Mesendoderm (in vitro differentiated cells): ENCODE measurements around the gene DFFB.

Experiments used
- DNase-seq: peaks from one replicate; pipeline ENCODE4 v3.0.0; 2013
- H2AK5ac ChIP-seq: 2 replicates; pipeline ENCODE4 v1.6.1; 2013; ENCODE audit warnings: low read length, inconsistent platforms
- H2BK120ac ChIP-seq: 2 replicates; pipeline ENCODE4 v1.6.1; 2013; ENCODE audit warnings: low read depth, mild to moderate bottlenecking, low read length, moderate library complexity, mixed read lengths
- H2BK15ac ChIP-seq: replicated peaks from 2 replicates; pipeline ENCODE4 v1.6.1; 2013; ENCODE audit warnings: low read depth, mild to moderate bottlenecking, moderate library complexity
- H2BK5ac ChIP-seq: 2 replicates; pipeline ENCODE4 v1.6.1; 2013; ENCODE audit warnings: low read length, inconsistent platforms
- H3K18ac ChIP-seq: 2 replicates; pipeline ENCODE4 v1.6.1; 2013; ENCODE audit warnings: mild to moderate bottlenecking, low read length, mixed read lengths
- H3K23ac ChIP-seq: one replicate; pipeline ENCODE4 v1.6.1; 2013; ENCODE audit warnings: low read length
- H3K27ac ChIP-seq: 2 replicates; pipeline ENCODE4 v1.5.1; 2013; ENCODE audit warnings: low read depth, mild to moderate bottlenecking, inconsistent platforms, low read length, moderate library complexity
- H3K27me3 ChIP-seq: 2 replicates; pipeline ENCODE4 v1.6.1; 2013; ENCODE audit warnings: low read length, control low read depth, mild to moderate bottlenecking, inconsistent platforms; ENCODE audit not compliant: insufficient read depth, poor library complexity
- H3K36me3 ChIP-seq: 2 replicates; pipeline ENCODE4 v1.6.1; 2013; ENCODE audit warnings: low read length, inconsistent platforms; ENCODE audit not compliant: control insufficient read depth, insufficient read depth
- H3K4ac ChIP-seq: one replicate; pipeline ENCODE4 v1.6.1; 2013; ENCODE audit warnings: low read depth, mild to moderate bottlenecking, low read length, moderate library complexity
- H3K4me1 ChIP-seq: 2 replicates; pipeline ENCODE4 v1.6.1; 2013; ENCODE audit warnings: low read depth, low read length, inconsistent platforms; ENCODE audit not compliant: control insufficient read depth
- H3K4me2 ChIP-seq: 2 replicates; pipeline ENCODE4 v1.6.1; 2013; ENCODE audit warnings: low read length
- H3K4me3 ChIP-seq: 2 replicates; pipeline ENCODE4 v1.5.1; 2013; ENCODE audit warnings: mild to moderate bottlenecking, low read length
- H3K56ac ChIP-seq: one replicate; pipeline ENCODE4 v1.6.1; 2013; ENCODE audit warnings: low read length
- H3K79me1 ChIP-seq: 2 replicates; pipeline ENCODE4 v1.6.1; 2013; ENCODE audit warnings: low read length, inconsistent platforms
- H3K79me2 ChIP-seq: 2 replicates; pipeline ENCODE4 v1.6.1; 2013; ENCODE audit warnings: mild to moderate bottlenecking, low read length; ENCODE audit not compliant: control insufficient read depth, insufficient read depth
- H3K9ac ChIP-seq: 2 replicates; pipeline ENCODE4 v1.6.1; 2013; ENCODE audit warnings: low read length, inconsistent platforms
- H4K5ac ChIP-seq: one replicate; pipeline ENCODE4 v1.6.1; 2013; ENCODE audit warnings: low read length
- H4K8ac ChIP-seq: one replicate; pipeline ENCODE4 v1.6.1; 2013; ENCODE audit warnings: low read depth, mild to moderate bottlenecking, control low read depth, low read length, moderate library complexity
- WGBS: extraction: QIAGEN DNeasy Blood & Tissue Kit; methylation state at CpG from one replicate; pipeline ENCODE4 v1.1.7; 2013; ENCODE audit warnings: low lambda C conversion rate, missing lambda C conversion rate; ENCODE audit not compliant: insufficient coverage; ENCODE audit errors: extremely low coverage; 5-methylcytosine and 5-hydroxymethylcytosine counted together

DFFB gene

GRCh38 chr1:3890389-3891328, 33.4 kb downstream of the DFFB start:
- Histone ChIP-seq H4K8ac (no peak overlapping the region), H3K9ac (no peak overlapping the region), H3K36me3 (peaks cover 6% of the 10 kb centered on the region), H3K4me2 (no peak overlapping the region), H3K27me3 (no peaks in the 10 kb centered on the region), H3K79me1 (peaks cover 16% of the 10 kb centered on the region), H2BK120ac (no peak overlapping the region), H3K56ac (no peak overlapping the region), H3K4me1 (no peaks in the 10 kb centered on the region), H3K79me2 (peaks cover 17% of the 10 kb centered on the region), H2BK5ac (no peak overlapping the region), H2AK5ac (no peak overlapping the region), H4K5ac (no peak overlapping the region), H3K27ac (no peak overlapping the region), H2BK15ac (no peak overlapping the region), H3K4ac (no peak overlapping the region), H3K4me3 (no peak overlapping the region), H3K18ac (no peak overlapping the region), H3K23ac (no peak overlapping the region)
- DNase-seq = no peak
- no CpG with 5 or more reads among the region's 26 CpGs for WGBS

- Histone ChIP-seq H4K8ac (no peak overlapping the region), H3K36me3 (peaks cover 8% of the 10 kb centered on the region), H2BK120ac (no peak overlapping the region), H2BK5ac (no peak overlapping the region), H3K56ac (no peak overlapping the region), H3K4me3 (no peak overlapping the region), H4K5ac (no peak overlapping the region), H2BK15ac (no peak overlapping the region), H3K4me1 (no peaks in the 10 kb centered on the region), H3K23ac (no peak overlapping the region), H3K4me2 (no peak overlapping the region), H3K27ac (no peak overlapping the region), H3K9ac (no peak overlapping the region), H3K27me3 (no peaks in the 10 kb centered on the region), H3K18ac (no peak overlapping the region), H3K4ac (no peak overlapping the region), H3K79me1 (peaks cover 20% of the 10 kb centered on the region), H3K79me2 (peaks cover 24% of the 10 kb centered on the region), H2AK5ac (no peak overlapping the region)
- no CpG with 5 or more reads among the region's 17 CpGs for WGBS
- DNase-seq = no peak
These were observed 34.1 kb downstream of the DFFB start for GRCh38 chr1:3891329-3891865.

GRCh38 chr1:3892748-3893147, 35.5 kb downstream of the DFFB start:
- Histone ChIP-seq H4K5ac (no peak overlapping the region), H3K4me3 (no peak overlapping the region), H2BK15ac (no peak overlapping the region), H3K4me1 (no peaks in the 10 kb centered on the region), H4K8ac (no peak overlapping the region), H3K79me1 (peaks cover 24% of the 10 kb centered on the region), H3K4ac (no peak overlapping the region), H3K27ac (no peak overlapping the region), H3K23ac (no peak overlapping the region), H3K79me2 (peaks cover 34% of the 10 kb centered on the region), H3K36me3 (peaks cover 8% of the 10 kb centered on the region), H3K56ac (no peak overlapping the region), H2AK5ac (no peak overlapping the region), H3K18ac (no peak overlapping the region), H3K9ac (no peak overlapping the region), H3K27me3 (no peaks in the 10 kb centered on the region), H3K4me2 (no peak overlapping the region), H2BK5ac (no peak overlapping the region), H2BK120ac (no peak overlapping the region)
- DNase-seq = no peak
- WGBS = no CpG with 5 or more reads among the region's 14 CpGs

- H3K56ac ChIP-seq = no peak overlapping the region
- WGBS = no CpG with 5 or more reads among the region's 5 CpGs
These were observed 35.9 kb downstream of the DFFB start for GRCh38 chr1:3893190-3893589.

GRCh38 chr1:3894626-3895278, 37.5 kb downstream of the DFFB start:
- H3K4me1 ChIP-seq = no peaks in the 10 kb centered on the region
- no peak overlapping the region for H2BK120ac ChIP-seq
- no peak overlapping the region for H3K4me3 ChIP-seq
- no peak for DNase-seq
- H3K27me3 ChIP-seq = no peaks in the 10 kb centered on the region
- WGBS = no CpG with 5 or more reads among the region's 17 CpGs
- H2BK5ac ChIP-seq = no peak overlapping the region
- no peak overlapping the region for H3K23ac ChIP-seq
- H3K18ac ChIP-seq = no peak overlapping the region
- H3K9ac ChIP-seq = no peak overlapping the region
- H3K79me2 ChIP-seq = peaks cover 51% of the 10 kb centered on the region
- no peak overlapping the region for H3K27ac ChIP-seq
- H4K5ac ChIP-seq = no peak overlapping the region
- H4K8ac ChIP-seq = no peak overlapping the region
- no peak overlapping the region for H3K56ac ChIP-seq
- peaks cover 28% of the 10 kb centered on the region for H3K79me1 ChIP-seq
- H3K4ac ChIP-seq = no peak overlapping the region
- H3K4me2 ChIP-seq = no peak overlapping the region
- H2BK15ac ChIP-seq = no peak overlapping the region
- H2AK5ac ChIP-seq = no peak overlapping the region
- peaks cover 8% of the 10 kb centered on the region for H3K36me3 ChIP-seq

More at GRCh38 chr1:3893190-3893589, 35.9 kb downstream of the DFFB start:
- no peak overlapping the region for H4K5ac ChIP-seq
- no peak overlapping the region for H3K4ac ChIP-seq
- DNase-seq = no peak
- H3K4me3 ChIP-seq = no peak overlapping the region
- peaks cover 39% of the 10 kb centered on the region for H3K79me2 ChIP-seq
- no peak overlapping the region for H2BK5ac ChIP-seq
- H3K27ac ChIP-seq = no peak overlapping the region
- H3K79me1 ChIP-seq = peaks cover 24% of the 10 kb centered on the region
- no peak overlapping the region for H2BK120ac ChIP-seq
- H3K4me2 ChIP-seq = no peak overlapping the region
- no peaks in the 10 kb centered on the region for H3K4me1 ChIP-seq
- H3K9ac ChIP-seq = no peak overlapping the region
- no peaks in the 10 kb centered on the region for H3K27me3 ChIP-seq
- no peak overlapping the region for H3K18ac ChIP-seq
- H2AK5ac ChIP-seq = no peak overlapping the region
- H4K8ac ChIP-seq = no peak overlapping the region
- H3K23ac ChIP-seq = no peak overlapping the region
- peaks cover 8% of the 10 kb centered on the region for H3K36me3 ChIP-seq
- H2BK15ac ChIP-seq = no peak overlapping the region
